Keratinocyte (primary cell): Measurements from ENCODE around the gene C16orf92. TPM values are rescaled to one million over a fixed set of nuclear protein-coding genes. Genes with fewer than 3 reads are reported as not detected.

Source experiments
- DNase-seq: peaks from one replicate; pipeline ENCODE4 v3.0.0-alpha.2; 2011; ENCODE audit warnings: low read depth, missing footprints, low spot score
- FAIRE-seq: peaks from 2 replicates; lab custom pipeline; 2011; peaks lifted over from hg19 to GRCh38; lab: Jason Lieb, UNC
- H2AFZ ChIP-seq: 2 replicates; pipeline ENCODE4 v1.6.0; 2012; ENCODE audit warnings: low read length, control low read depth, inconsistent platforms; ENCODE audit not compliant: control insufficient read depth
- H3K27ac ChIP-seq: 2 replicates; pipeline ENCODE4 v1.5.1; 2011; ENCODE audit warnings: low read length; ENCODE audit not compliant: control insufficient read depth, insufficient read depth
- H3K27me3 ChIP-seq: 3 replicates; pipeline ENCODE4 v1.6.0; 2011; ENCODE audit warnings: low read length; ENCODE audit not compliant: control insufficient read depth, insufficient read depth; ENCODE audit errors: extremely low read depth
- H3K36me3 ChIP-seq, 2 experiments: 2 replicates in 1 of 2; 3 replicates in 1 of 2; pipeline ENCODE4 v1.5.1; 2011; ENCODE audit warnings: low read length in 2 of 2, mild to moderate bottlenecking in 1 of 2; ENCODE audit not compliant: control insufficient read depth in 2 of 2, insufficient read depth in 2 of 2; ENCODE audit errors: extremely low read depth in 1 of 2
- H3K4me1 ChIP-seq: 3 replicates; pipeline ENCODE4 v1.5.1; 2011; ENCODE audit warnings: low read length; ENCODE audit not compliant: control insufficient read depth, insufficient read depth; ENCODE audit errors: extremely low read depth
- H3K4me2 ChIP-seq: 3 replicates; pipeline ENCODE4 v1.6.0; 2011; ENCODE audit warnings: low read depth, low read length; ENCODE audit not compliant: control insufficient read depth, insufficient read depth; ENCODE audit errors: extremely low read depth
- H3K4me3 ChIP-seq, 3 experiments: fragments of 200-600 bp in 1 of 3; sonication (generic) in 1 of 3; 2 replicates in 2 of 3; 3 replicates in 1 of 3; pipeline ENCODE4 v1.5.1; 2011 to 2016; ENCODE audit warnings: low read length in 3 of 3, mild to moderate bottlenecking in 3 of 3, control low read depth in 2 of 3, inconsistent platforms in 1 of 3, low read depth in 1 of 3, mixed read lengths in 1 of 3, mixed run types in 1 of 3, moderate library complexity in 1 of 3; ENCODE audit not compliant: control insufficient read depth in 2 of 3, insufficient read depth in 2 of 3; ENCODE audit errors: extremely low read depth in 1 of 3
- H3K79me2 ChIP-seq: 2 replicates; pipeline ENCODE4 v1.6.0; 2012; ENCODE audit warnings: low read length; ENCODE audit not compliant: control insufficient read depth, insufficient read depth
- H3K9ac ChIP-seq: 3 replicates; pipeline ENCODE4 v1.6.0; 2011; ENCODE audit warnings: low read length; ENCODE audit not compliant: control insufficient read depth, insufficient read depth; ENCODE audit errors: extremely low read depth
- H3K9me1 ChIP-seq: 3 replicates; pipeline ENCODE4 v1.6.0; 2011; ENCODE audit warnings: low read length; ENCODE audit not compliant: control insufficient read depth, insufficient read depth; ENCODE audit errors: extremely low read depth
- H3K9me3 ChIP-seq: 2 replicates; pipeline ENCODE4 v1.5.1; 2012; ENCODE audit warnings: low read depth, low read length; ENCODE audit not compliant: control insufficient read depth
- H4K20me1 ChIP-seq: 3 replicates; pipeline ENCODE4 v1.6.0; 2011; ENCODE audit warnings: low read length; ENCODE audit not compliant: control insufficient read depth, insufficient read depth; ENCODE audit errors: extremely low read depth
- CTCF ChIP-seq, 3 experiments: IDR thresholded peaks in 1 of 3; conservative IDR thresholded peaks in 1 of 3; optimal IDR thresholded peaks in 1 of 3; 2 replicates in 2 of 3; 3 replicates in 1 of 3; pipeline versions ENCODE3 to v1.5.1; 2011; ENCODE audit warnings: low read length in 3 of 3, mild to moderate bottlenecking in 3 of 3, moderate library complexity in 2 of 3, control low read depth in 1 of 3, inconsistent platforms in 1 of 3; ENCODE audit not compliant: insufficient read depth in 2 of 3; ENCODE audit errors: extremely low read depth in 1 of 3
- EZH2 ChIP-seq: IDR thresholded peaks from one replicate; pipeline ENCODE4 v1.6.1; 2012; ENCODE audit warnings: inconsistent platforms, mild to moderate bottlenecking, low read length, moderate library complexity
- dilution Hi-C: fragments of 300-500 bp; cut with MboI; formaldehyde crosslinking; loops from one replicate; pipeline ENCODE4 v1.7.0; 2020; ENCODE audit warnings: low sequenced_read_pairs; ENCODE audit not compliant: extremely low pct_ligation_motif_present
- polyA plus RNA-seq, 5 experiments: library from polyadenylated mRNA; depleted of rRNA in 3 of 5; stranded (reverse) in 3 of 5; stranded (forward) in 1 of 5; unstranded in 1 of 5; fragments of >200 nt; gene quantifications; 1 replicate in 1 of 5; 2 replicates in 3 of 5; 3 replicates in 1 of 5; pipeline versions ENCODE4 v1.2.1 to v1.2.3, GENCODE V29; 2011 to 2012; ENCODE audit warnings: missing spikeins in 2 of 5, low read depth in 1 of 5, low replicate concordance in 1 of 5

The C16orf92 gene
- polyA plus RNA-seq, 1 donor (not counting 4 experiments of a cell fraction or from before 2014, with no cell fraction given) = not detected

- no peaks in the 10 kb centered on the region for H3K27me3 ChIP-seq
- H3K9me1 ChIP-seq = no peaks in the 10 kb centered on the region
- no peaks in the 10 kb centered on the region for H3K9me3 ChIP-seq
- H3K9ac ChIP-seq = no peak overlapping the region
- dilution Hi-C loops = no loop called here
- no peak overlapping the region for H2AFZ ChIP-seq
- H3K4me1 ChIP-seq = no peaks in the 10 kb centered on the region
- H3K4me2 ChIP-seq = no peak overlapping the region
- no peaks in the 10 kb centered on the region for H3K79me2 ChIP-seq
- no peak for DNase-seq
- H3K36me3 ChIP-seq = peaks cover 52 to 64% of the 10 kb centered on the region in 2 experiments
- TF ChIP-seq CTCF (optimal IDR thresholded peaks at IDR 0.05 in 1 of 3, IDR thresholded peaks at IDR 0.05 in 1 of 3, conservative IDR thresholded peaks at IDR 0.05 in 1 of 3; ENCODE audit: extremely low read depth in 1 of 3, insufficient read depth in 2 of 3, low read length in 3 of 3) (no peak), EZH2 (no peak)
- no peak for FAIRE-seq
- H4K20me1 ChIP-seq = no peaks in the 10 kb centered on the region
- no peak overlapping the region for H3K4me3 ChIP-seq
- H3K27ac ChIP-seq = no peak overlapping the region
Observed at GRCh38 chr16:29986931-29987330, 36.1 kb upstream of the C16orf92 start.

- Histone ChIP-seq H3K9ac (no peak overlapping the region), H3K79me2 (no peaks in the 10 kb centered on the region), H3K27ac (no peak overlapping the region), H3K36me3 (peaks cover 55 to 60% of the 10 kb centered on the region in 2 experiments), H3K9me1 (no peaks in the 10 kb centered on the region), H4K20me1 (no peaks in the 10 kb centered on the region), H3K9me3 (no peaks in the 10 kb centered on the region), H2AFZ (no peak overlapping the region), H3K27me3 (no peaks in the 10 kb centered on the region), H3K4me2 (no peak overlapping the region), H3K4me1 (no peaks in the 10 kb centered on the region), H3K4me3 (no peak overlapping the region)
- dilution Hi-C loops = no loop called here
- DNase-seq (no peak), FAIRE-seq (no peak)
- no peak for TF ChIP-seq CTCF (optimal IDR thresholded peaks at IDR 0.05 in 1 of 3, IDR thresholded peaks at IDR 0.05 in 1 of 3, conservative IDR thresholded peaks at IDR 0.05 in 1 of 3; ENCODE audit: extremely low read depth in 1 of 3, insufficient read depth in 2 of 3, low read length in 3 of 3)
- TF ChIP-seq EZH2 = no peak
Observed at GRCh38 chr16:29987371-29988085, 35.5 kb upstream of the C16orf92 start.
